Epithelial cell of esophagus (primary cell): ENCODE results near the gene LPAR2.
"Not testable (repeated sequence)": the region's sequence is repeated elsewhere in the genome, so short reads cannot be mapped to it uniquely, and the experiment has no call there.

Experiments used
- DNase-seq: peaks from one replicate; pipeline ENCODE4 v3.0.0; 2010; ENCODE audit warnings: low read depth
- H3K4me3 ChIP-seq: 2 replicates; pipeline ENCODE4 v1.5.1; 2011; ENCODE audit warnings: mild to moderate bottlenecking, low read length, control low read depth
- CTCF ChIP-seq: IDR thresholded peaks from 2 replicates; pipeline ENCODE4 v1.5.1; 2011; ENCODE audit warnings: low read depth, mild to moderate bottlenecking, low read length, control low read depth, inconsistent platforms; ENCODE audit not compliant: insufficient read depth; ENCODE audit errors: missing control alignments

The LPAR2 gene

DNA sequence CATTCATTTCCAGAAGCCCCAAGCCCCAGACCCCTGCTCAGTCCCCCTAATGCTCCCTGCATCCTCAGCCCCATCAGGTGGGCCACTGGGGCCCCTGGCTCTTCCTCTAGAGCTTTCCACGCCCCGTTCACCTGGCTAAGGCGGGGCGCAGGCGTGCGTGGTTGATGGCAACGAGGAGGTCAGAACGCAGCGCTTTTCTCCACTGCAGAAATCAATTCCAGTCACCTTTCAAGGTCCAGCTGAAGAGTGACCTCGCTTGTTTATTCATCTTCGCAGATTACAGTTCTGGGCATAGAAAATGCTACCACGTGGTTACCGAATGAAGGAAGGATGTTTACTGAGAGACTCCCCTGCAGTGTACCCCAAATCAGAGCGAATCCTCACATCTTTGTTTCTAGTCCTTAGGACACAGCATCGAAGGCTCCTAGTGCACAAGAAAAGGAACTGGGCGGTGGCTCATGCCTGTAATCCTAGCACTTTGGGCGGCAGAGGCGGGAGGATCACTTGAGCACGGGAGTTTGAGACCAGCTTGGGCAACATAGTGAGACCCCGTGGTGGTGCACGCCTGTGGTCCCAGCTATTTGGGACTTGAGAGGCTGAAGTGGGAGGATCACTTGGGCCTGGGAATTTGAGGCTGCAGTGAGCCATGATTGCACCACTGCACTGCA is 8.7 kb downstream of the LPAR2 start:
- DNase-seq = no peak
- no peak overlapping the region for H3K4me3 ChIP-seq

DNA sequence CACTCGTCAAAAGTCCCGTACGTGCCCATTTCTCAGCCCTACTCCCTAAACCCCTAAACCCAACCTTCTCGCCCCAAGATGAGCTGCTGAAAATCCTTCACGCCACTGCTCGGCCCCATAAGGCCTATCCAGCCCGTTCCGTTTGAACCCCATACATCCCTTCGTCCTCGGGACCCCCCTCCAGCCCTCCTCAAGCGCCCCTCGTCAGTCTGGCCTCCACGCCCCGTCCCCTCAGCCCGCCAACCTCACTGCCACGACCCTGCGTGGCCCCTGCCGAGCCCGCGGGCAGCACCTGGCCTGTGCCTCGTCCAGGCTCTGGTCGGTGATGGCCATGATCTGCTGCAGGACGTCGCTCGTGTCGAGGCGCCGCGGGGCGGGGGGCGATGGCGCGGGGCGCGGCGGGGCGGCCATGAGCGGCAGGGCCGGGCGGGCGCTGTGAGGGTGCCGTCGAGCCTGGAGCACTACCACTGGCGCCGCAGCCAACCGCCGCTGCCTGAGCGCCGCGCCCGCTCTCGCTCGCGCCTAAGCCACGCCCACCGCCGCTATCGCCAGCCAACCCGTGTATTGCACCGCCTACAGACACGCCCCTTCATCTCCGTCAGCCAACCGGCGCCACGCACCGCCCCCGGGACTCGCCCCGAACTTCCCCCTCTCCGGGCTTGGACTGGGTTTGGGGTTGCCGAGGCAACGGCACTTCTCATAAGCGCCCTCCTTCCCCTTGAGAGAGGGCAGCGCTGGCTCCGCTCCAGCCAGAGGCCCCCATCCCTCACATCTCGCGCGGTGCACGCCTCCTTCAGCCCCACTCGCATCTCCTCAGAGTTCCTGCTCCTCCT is 9.6 kb downstream of the LPAR2 start, which contains the start of gene PBX4:
TSS of gene PBX4 (minus strand) at position 469 of the 833 bp plus-strand sequence. CDS start at position 411, 58 bp downstream.
- H3K4me3 ChIP-seq = peak within 1 kb of the TSS; percentile 32
- peak; percentile 93 for DNase-seq
- TF ChIP-seq CTCF = no peak

More for the DNA sequence above, 8.7 kb downstream of the LPAR2 start:
- no peak for TF ChIP-seq CTCF

DNA sequence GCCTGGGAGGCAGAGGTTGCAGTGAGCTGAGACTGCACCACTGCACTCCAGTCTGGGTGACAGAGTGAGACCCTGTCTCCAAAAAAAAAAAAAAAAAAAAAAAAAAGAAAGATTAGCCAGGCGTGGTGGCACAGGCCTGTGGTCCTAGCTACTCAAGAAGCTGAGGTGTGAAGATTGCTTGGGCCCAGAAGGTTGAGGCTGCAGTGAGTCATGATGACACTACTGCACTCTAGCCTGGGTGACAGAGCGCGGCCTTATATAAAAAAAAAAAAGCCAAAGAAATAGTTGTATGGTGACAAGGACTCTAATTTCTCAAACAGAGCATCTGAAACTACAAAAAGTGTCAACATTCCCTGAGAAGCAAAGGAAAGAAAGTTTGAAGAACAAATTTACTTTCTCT is 12.9 kb downstream of the LPAR2 start:
- DNase-seq = peak; percentile 63
- TF ChIP-seq CTCF = no peak
- no peak overlapping the region for H3K4me3 ChIP-seq

DNA sequence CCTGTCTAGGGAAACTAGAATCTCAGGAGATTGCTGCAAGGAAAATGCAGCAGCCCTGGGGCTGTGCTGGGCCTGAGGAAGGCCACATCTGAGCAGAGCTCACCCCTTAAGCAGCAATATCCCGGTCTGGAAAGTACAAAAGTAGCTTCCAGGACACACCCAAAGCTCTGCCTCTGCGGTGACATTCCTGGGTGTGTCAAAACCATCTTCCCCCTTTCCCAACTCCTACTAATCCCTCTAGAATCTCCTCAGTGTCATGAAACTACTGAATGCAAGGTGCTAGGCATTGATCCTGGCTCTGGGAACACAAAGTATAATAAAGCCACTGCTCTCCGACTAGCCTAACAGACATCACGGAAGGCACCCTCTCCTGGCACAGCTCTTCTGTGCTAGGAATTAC is 14.5 kb downstream of the LPAR2 start:
- no peak overlapping the region for H3K4me3 ChIP-seq
- TF ChIP-seq CTCF = no peak
- DNase-seq = peak; percentile 71

- no peak overlapping the region for H3K4me3 ChIP-seq
- DNase-seq = no peak
- TF ChIP-seq CTCF = no peak
These were observed 17.4 kb downstream of the LPAR2 start for GRCh38 chr19:19610376-19611202.

DNA sequence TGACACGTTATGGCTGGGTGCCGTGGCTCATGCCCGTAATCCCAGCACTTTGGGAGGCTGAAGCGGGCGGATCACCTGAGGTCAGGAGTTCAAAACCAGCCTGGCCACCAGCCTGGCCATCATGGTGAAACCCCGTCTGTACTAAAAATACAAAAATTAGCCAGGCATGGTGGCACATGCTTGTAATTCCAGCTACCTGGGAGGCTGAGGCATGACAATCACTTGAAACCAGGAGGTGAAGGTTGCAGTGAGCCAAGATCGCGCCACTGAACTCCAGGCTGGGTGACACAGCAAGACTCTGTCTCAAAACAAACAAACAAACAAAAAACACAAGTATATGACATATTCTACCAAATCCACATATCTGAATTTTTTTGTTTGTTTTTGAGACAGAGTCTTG is 21.3 kb downstream of the LPAR2 start:
- not testable (repeated sequence) for DNase-seq

GRCh38 chr19:19606021-19606420 is 22.0 kb downstream of the LPAR2 start:
- no peak for TF ChIP-seq CTCF
- H3K4me3 ChIP-seq = no peak overlapping the region
- DNase-seq = peak; percentile 97

More for the DNA sequence above, 21.3 kb downstream of the LPAR2 start:
- H3K4me3 ChIP-seq = not testable (repeated sequence)
